B cell (primary cell): ENCODE data around the gene NME7. TPM values are rescaled to one million over a fixed set of nuclear protein-coding genes. Genes with fewer than 3 reads are reported as not detected.

Source experiments
- ATAC-seq: fragments of 200-7000 bp; cut with Tn5 transposase; one replicate; pipeline ENCODE4 v1.10.0; 2021; ENCODE audit warnings: low read depth, mild to moderate bottlenecking, moderate number of reproducible peaks, moderate library complexity
- CTCF ChIA-PET: fragments of 350-600 bp; sonication (Branson Sonifier 250); formaldehyde crosslinking; loops from one replicate; lab custom pipeline; 2021; ENCODE audit warnings: antibody characterized with exemption, inconsistent platforms; lab: Charles Lee
- POLR2A ChIA-PET: fragments of 350-600 bp; sonication (Branson Sonifier 250); formaldehyde crosslinking; loops from one replicate; lab custom pipeline; 2021; ENCODE audit warnings: antibody characterized with exemption; lab: Charles Lee
- DNase-seq: peaks from one replicate; pipeline ENCODE4 v3.0.0; 2013
- H2AFZ ChIP-seq: 2 replicates; pipeline ENCODE4 v1.6.1; 2012; ENCODE audit warnings: mild to moderate bottlenecking, low read depth, low read length; ENCODE audit not compliant: insufficient read depth, poor library complexity, severe bottlenecking
- H3K27ac ChIP-seq, 2 donors: 1 replicate in 1 of 2; 2 replicates in 1 of 2; pipeline ENCODE4 v1.5.1; 2012 to 2013; ENCODE audit warnings: low read length in 2 of 2, mild to moderate bottlenecking in 2 of 2, moderate library complexity in 1 of 2
- H3K27me3 ChIP-seq, 4 experiments: fragments of 200-600 bp in 1 of 4; sonication (generic) in 1 of 4; replicated peaks in 1 of 4; 1 replicate in 2 of 4; 2 replicates in 2 of 4; pipeline versions ENCODE4 v1.6.1 to v1.7.0; 2013 to 2016; ENCODE audit warnings: low read length in 3 of 4, mild to moderate bottlenecking in 2 of 4, mixed read lengths in 1 of 4, moderate library complexity in 1 of 4; ENCODE audit not compliant: insufficient read depth in 4 of 4, control insufficient read depth in 3 of 4; ENCODE audit errors: control extremely low read depth in 1 of 4
- H3K36me3 ChIP-seq, 2 experiments: replicated peaks in 1 of 2; 1 replicate in 1 of 2; 2 replicates in 1 of 2; pipeline versions ENCODE4 v1.6.1 to v1.7.1; 2013; ENCODE audit warnings: low read length in 1 of 2; ENCODE audit not compliant: insufficient read depth in 2 of 2, control insufficient read depth in 1 of 2; ENCODE audit errors: control extremely low read depth in 1 of 2, extremely low read depth in 1 of 2
- H3K4me1 ChIP-seq, 2 donors: fragments of 200-600 bp in 1 of 2; sonication (generic) in 1 of 2; 1 replicate in 1 of 2; 2 replicates in 1 of 2; pipeline versions ENCODE4 v1.5.1 to v1.6.1; 2013 to 2017; ENCODE audit warnings: low read length in 2 of 2; ENCODE audit not compliant: control insufficient read depth in 2 of 2, insufficient read depth in 2 of 2
- H3K4me2 ChIP-seq: replicated peaks from 2 replicates; pipeline ENCODE3; 2012; ENCODE audit warnings: mild to moderate bottlenecking, low read depth, low read length; ENCODE audit not compliant: poor library complexity, severe bottlenecking
- H3K4me3 ChIP-seq, 5 experiments: fragments of 200-600 bp in 1 of 5; sonication (generic) in 1 of 5; 1 replicate in 3 of 5; 2 replicates in 2 of 5; pipeline versions ENCODE4 v1.5.1 to v1.7.0; 2011 to 2016; ENCODE audit warnings: low read length in 4 of 5, mild to moderate bottlenecking in 4 of 5, low read depth in 2 of 5, control low read depth in 1 of 5, moderate library complexity in 1 of 5; ENCODE audit not compliant: insufficient read depth in 1 of 5; ENCODE audit errors: control extremely low read depth in 1 of 5, extremely low read depth in 1 of 5
- H3K79me2 ChIP-seq: fragments of 200-600 bp; sonication (generic); one replicate; pipeline ENCODE4 v1.6.0; 2016; ENCODE audit warnings: low read length; ENCODE audit not compliant: control insufficient read depth, insufficient read depth
- H3K9ac ChIP-seq: fragments of 200-600 bp; sonication (generic); 2 replicates; pipeline ENCODE4 v1.6.1; 2017; ENCODE audit warnings: mild to moderate bottlenecking, low read length, moderate library complexity
- H3K9me3 ChIP-seq, 3 donors: one replicate each; pipeline versions ENCODE4 v1.6.1 to v1.7.1; 2013; ENCODE audit warnings: low read length in 2 of 3; ENCODE audit not compliant: control insufficient read depth in 2 of 3, insufficient read depth in 1 of 3; ENCODE audit errors: control extremely low read depth in 1 of 3
- H4K20me1 ChIP-seq: 2 replicates; pipeline ENCODE4 v1.6.0; 2012; ENCODE audit warnings: mild to moderate bottlenecking, low read length; ENCODE audit not compliant: insufficient read depth, control insufficient read depth, poor library complexity, severe bottlenecking
- H3K27ac Mint-ChIP-seq: one replicate; pipeline ENCODE4 v1.8.0; 2021; ENCODE audit warnings: mixed read lengths
- H3K27me3 Mint-ChIP-seq: one replicate; pipeline ENCODE4 v1.8.0; 2021; ENCODE audit warnings: mixed read lengths
- H3K4me1 Mint-ChIP-seq: one replicate; pipeline ENCODE4 v1.8.0; 2021; ENCODE audit warnings: mixed read lengths
- H3K4me3 Mint-ChIP-seq: one replicate; pipeline ENCODE4 v1.8.0; 2021; ENCODE audit warnings: mixed read lengths
- H3K9me3 Mint-ChIP-seq: one replicate; pipeline ENCODE4 v1.8.0; 2022; ENCODE audit warnings: mixed read lengths; ENCODE audit not compliant: insufficient read depth
- EZH2 ChIP-seq: IDR thresholded peaks from 2 replicates; pipeline ENCODE4 v1.6.1; 2012; ENCODE audit warnings: borderline replicate concordance, low read depth, mild to moderate bottlenecking, moderate library complexity, low read length; ENCODE audit not compliant: insufficient read depth, poor library complexity, severe bottlenecking
- WGBS: methylation state at CpG from one replicate; pipeline ENCODE4 v1.1.5; 2013; ENCODE audit warnings: missing lambda C conversion rate; ENCODE audit not compliant: insufficient coverage; 5-methylcytosine and 5-hydroxymethylcytosine counted together
- intact Hi-C: fragments of 100-400 bp; cut with micrococcal nuclease; formaldehyde crosslinking; loops from one replicate; pipeline ENCODE4 v1.10.0; 2022
- polyA plus RNA-seq: library from polyadenylated mRNA; depleted of rRNA; stranded (reverse); fragments of >200 nt; gene quantifications from 2 replicates; pipeline ENCODE4 v1.2.3, GENCODE V29; 2012
- total RNA-seq, 2 donors: library from RNA; stranded (reverse); fragments of 120-200 nt in 1 of 2; gene quantifications; 1 replicate in 1 of 2; 2 replicates in 1 of 2; pipeline versions ENCODE4 v1.2.3 to v1.2.4, GENCODE V29; 2013 to 2022
- TF ChIP-seq, protein P1 (sequence below): fragments of 200-600 bp; IDR thresholded peaks from one replicate; pipeline ENCODE4 v1.8.0; 2022; ENCODE audit warnings: antibody characterized with exemption, mild to moderate bottlenecking

The NME7 gene
- total and polyA plus RNA-seq, 2 donors (not counting 1 experiment from before 2014, with no cell fraction given), result 3.3 to 14.3 TPM

DNA sequence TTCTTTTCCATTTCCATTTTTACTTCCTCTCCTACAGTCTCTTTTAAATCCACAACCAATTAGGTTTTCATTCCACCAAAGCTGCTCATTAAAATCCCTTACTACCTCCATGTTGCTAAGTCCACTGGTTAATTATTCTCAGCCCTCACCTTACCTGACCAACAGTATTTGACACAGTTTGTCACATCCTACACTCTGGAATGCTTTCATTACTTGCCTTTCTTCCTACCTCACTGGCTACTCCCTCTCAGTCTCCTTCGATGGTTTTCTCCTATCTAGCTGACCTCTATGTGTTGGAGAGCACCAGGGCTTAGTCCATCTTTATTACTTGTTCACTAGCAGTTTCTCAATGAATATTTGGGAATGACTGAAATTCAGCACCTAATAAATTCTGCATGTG, 78.6 kb downstream of the NME7 start:
- Mint-ChIP-seq H3K27me3 (no peaks in the 10 kb centered on the region), H3K4me1 (no peaks in the 10 kb centered on the region), H3K9me3 (peaks cover 4% of the 10 kb centered on the region), H3K4me3 (no peak overlapping the region), H3K27ac (no peak overlapping the region)
- WGBS, result 100% methylated on average over 1 of the region's 1 CpG
- Histone ChIP-seq H3K27ac (no peak overlapping the region), H3K4me3 (no peak overlapping the region), H3K27me3 (no peaks in the 10 kb centered on the region), H3K79me2 (no peaks in the 10 kb centered on the region), H2AFZ (no peak overlapping the region), H3K9ac (no peak overlapping the region), H3K4me2 (no peak overlapping the region), H3K36me3 (no peaks in the 10 kb centered on the region), H4K20me1 (no peaks in the 10 kb centered on the region), H3K9me3 (no peaks in the 10 kb centered on the region), H3K4me1 (no peaks in the 10 kb centered on the region)
- POLR2A ChIA-PET, result no interaction called here
- TF ChIP-seq EZH2, result no peak
- TF ChIP-seq, protein P1, sequence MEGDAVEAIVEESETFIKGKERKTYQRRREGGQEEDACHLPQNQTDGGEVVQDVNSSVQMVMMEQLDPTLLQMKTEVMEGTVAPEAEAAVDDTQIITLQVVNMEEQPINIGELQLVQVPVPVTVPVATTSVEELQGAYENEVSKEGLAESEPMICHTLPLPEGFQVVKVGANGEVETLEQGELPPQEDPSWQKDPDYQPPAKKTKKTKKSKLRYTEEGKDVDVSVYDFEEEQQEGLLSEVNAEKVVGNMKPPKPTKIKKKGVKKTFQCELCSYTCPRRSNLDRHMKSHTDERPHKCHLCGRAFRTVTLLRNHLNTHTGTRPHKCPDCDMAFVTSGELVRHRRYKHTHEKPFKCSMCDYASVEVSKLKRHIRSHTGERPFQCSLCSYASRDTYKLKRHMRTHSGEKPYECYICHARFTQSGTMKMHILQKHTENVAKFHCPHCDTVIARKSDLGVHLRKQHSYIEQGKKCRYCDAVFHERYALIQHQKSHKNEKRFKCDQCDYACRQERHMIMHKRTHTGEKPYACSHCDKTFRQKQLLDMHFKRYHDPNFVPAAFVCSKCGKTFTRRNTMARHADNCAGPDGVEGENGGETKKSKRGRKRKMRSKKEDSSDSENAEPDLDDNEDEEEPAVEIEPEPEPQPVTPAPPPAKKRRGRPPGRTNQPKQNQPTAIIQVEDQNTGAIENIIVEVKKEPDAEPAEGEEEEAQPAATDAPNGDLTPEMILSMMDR, result no peak
- intact Hi-C loops, result no loop called here
- CTCF ChIA-PET, result no interaction called here
- DNase-seq (no peak), ATAC-seq (no peak)

DNA sequence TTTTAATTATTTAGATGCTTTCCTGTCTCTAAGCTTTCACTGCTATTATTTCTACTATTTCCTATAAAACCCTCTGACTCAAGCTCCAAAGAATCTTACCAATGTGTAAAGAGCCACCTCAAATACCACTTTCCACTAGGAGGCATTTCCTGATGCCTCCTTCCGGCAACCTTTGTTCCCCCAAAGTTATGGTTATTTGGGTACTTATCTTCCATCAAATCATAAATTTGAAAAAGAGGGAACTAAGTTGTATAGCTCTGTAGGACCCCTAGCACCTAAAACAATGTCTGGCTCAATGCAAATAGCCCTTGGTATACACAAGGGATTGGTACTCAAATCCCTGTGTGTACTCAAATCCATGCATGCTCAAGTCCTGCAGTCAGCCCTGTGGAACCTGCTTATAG, 79.6 kb downstream of the NME7 start:
- Histone ChIP-seq H3K9ac (no peak overlapping the region), H3K36me3 (no peaks in the 10 kb centered on the region), H3K4me1 (no peaks in the 10 kb centered on the region), H4K20me1 (no peaks in the 10 kb centered on the region), H3K4me2 (no peak overlapping the region), H3K79me2 (no peaks in the 10 kb centered on the region), H3K27ac (no peak overlapping the region), H3K27me3 (no peaks in the 10 kb centered on the region), H2AFZ (no peak overlapping the region), H3K4me3 (no peak overlapping the region), H3K9me3 (no peaks in the 10 kb centered on the region)
- DNase-seq, result no peak
- TF ChIP-seq, protein P1, result no peak
- TF ChIP-seq EZH2, result no peak
- Mint-ChIP-seq H3K4me3 (no peak overlapping the region), H3K4me1 (no peaks in the 10 kb centered on the region), H3K27me3 (no peaks in the 10 kb centered on the region), H3K27ac (no peak overlapping the region), H3K9me3 (peaks cover 8% of the 10 kb centered on the region)
- no CpG with 5 or more reads among the region's 1 CpG for WGBS
- no peak for ATAC-seq
- ChIA-PET POLR2A (no interaction called here), CTCF (no interaction called here)
- intact Hi-C loops, result no loop called here
